ENCODE measurements around the gene DNER.
"Not testable (repeated sequence)": the region's sequence is repeated elsewhere in the genome, so short reads cannot be mapped to it uniquely, and the experiment has no call there.

The DNER gene

GRCh38 chr2:229348128-229348527 lies 366.2 kb downstream of the DNER start:
- no peak for DNase-seq (ENCODE audit: extremely low read depth in 1 of 2, low read depth in 1 of 2)

DNA sequence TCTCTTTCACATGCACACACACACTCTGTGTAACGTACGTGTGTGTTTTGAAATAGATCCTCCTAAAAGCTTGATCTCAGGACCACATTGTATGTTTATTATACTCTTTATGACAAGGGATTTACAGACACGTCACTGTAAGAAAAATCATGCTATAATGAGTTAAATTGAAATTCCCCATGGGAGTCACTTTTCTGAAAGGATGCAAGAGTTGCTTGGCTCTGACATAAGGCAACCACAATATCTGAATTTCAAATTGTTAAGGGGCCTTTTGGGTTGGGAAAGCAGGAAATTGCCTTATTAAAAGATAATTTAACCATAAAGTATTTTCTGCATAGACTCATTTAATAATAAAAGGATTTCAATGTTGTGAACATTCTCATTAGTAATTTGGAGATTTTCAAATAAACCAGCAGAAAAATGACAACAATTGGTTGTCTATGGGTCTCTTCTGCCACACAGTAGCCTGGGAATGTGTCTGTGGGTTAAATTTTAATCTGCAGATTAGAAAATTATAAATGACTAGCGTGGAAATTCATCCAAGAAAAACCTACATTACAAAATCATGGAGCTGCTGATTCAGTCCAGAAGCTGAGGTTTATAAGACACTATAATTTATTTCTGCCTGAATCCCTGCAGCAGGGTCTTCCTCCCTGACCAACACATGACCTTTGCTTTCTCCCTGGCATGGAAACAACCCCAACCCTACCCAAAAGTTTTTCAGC lies 367.4 kb downstream of the DNER start:
- no peak for DNase-seq (ENCODE audit: extremely low read depth in 1 of 2, low read depth in 1 of 2)

DNA sequence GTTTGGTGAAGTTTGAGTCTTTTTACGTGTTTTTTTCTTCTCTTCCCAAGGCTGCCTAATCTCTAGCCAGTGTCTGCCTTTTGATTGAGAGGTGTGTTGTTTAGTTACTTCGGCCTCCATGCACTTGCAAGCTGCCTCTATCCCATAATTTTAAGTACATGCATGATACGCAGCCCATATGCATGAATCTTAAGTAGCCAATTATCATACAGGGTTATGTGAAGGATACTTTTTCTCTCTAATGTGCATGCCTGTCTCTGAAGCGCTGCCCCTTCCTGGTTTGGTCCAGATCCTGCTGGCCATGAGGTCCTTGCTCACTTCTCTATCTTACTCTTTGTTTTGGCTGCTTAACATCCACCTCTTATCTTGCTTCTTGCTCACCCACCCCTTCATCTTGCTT lies 369.4 kb downstream of the DNER start:
- no peak for DNase-seq (ENCODE audit: extremely low read depth in 1 of 2, low read depth in 1 of 2)

- DNase-seq (ENCODE audit: extremely low read depth in 1 of 2, low read depth in 1 of 2) = no peak
These were observed 370.2 kb downstream of the DNER start for GRCh38 chr2:229344151-229344551.

GRCh38 chr2:229343661-229344060 lies 370.7 kb downstream of the DNER start:
- no peak for DNase-seq (ENCODE audit: extremely low read depth in 1 of 2, low read depth in 1 of 2)

DNA sequence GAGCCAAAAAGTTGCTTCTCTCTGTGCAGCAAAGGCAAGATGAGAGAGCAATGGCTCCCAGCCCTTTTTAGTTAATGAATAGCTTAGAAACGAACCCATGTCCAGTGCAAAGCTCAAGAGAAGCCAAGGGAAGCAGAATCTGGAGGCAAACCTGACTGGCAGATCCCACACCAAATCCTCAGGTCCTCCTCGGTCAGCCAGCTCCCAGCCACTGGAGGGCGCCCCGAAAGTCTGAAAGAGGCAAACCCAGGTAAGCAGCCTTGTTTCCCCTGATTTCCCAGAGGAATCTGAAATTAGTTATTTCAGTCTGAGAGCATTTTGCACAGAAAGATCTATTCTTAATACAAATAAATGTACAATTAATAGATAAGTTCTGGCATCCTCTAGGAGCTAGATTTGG lies 372.0 kb downstream of the DNER start:
- DNase-seq (ENCODE audit: extremely low read depth in 1 of 2, low read depth in 1 of 2) = no peak

DNA sequence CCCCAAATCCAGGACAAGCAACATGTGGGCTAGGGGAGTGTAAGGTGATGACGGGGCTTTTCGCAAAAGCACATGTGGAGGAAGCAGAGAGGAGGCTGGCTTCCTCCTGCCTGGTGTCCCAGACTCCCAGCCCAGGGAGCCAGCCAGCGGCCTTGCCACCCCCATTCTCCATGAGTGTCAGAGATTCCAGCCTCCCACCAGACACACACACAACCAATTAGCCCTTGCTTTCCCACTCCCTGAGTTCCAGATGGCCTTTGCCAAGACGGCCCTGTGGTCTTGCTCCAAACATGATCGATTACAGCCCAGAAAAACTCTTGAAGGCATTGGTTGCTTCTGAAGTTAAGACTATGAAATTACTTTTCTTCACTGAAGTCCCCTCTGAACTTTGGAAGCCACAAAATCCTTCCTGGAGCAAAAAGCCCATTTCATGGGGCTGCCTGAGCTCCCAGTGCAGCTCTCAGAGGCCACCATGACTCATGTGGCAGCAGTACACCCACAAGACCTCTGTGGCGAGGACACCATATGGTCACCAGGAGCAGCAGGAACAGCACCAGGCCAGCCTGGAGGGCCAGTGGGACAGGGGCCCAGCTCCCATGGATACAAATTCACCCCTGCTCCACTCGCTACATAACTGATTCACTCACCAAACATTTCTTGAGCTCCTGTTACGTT lies 374.1 kb downstream of the DNER start:
- DNase-seq (ENCODE audit: extremely low read depth in 1 of 2, low read depth in 1 of 2) = no peak

DNA sequence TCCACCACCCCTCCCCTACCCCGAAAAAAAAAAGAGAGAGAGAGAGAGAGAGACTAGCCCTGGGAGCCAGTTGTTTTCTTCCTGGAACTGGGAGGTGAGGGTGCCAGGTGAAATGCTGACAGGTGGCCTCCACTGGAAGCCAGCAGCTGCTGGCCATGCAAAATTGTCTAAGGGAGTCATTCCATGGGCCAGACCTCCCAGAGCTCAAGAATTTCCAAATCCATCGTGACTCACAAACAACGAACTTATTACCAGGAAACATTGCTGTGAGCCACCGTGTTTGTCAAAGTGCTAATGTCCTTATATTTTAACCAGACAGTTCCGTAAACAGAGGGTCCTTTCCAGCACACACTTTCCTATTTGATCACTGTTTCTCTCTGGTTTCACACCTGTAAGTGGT lies 374.7 kb downstream of the DNER start:
- no peak for DNase-seq (ENCODE audit: extremely low read depth in 1 of 2, low read depth in 1 of 2)

DNA sequence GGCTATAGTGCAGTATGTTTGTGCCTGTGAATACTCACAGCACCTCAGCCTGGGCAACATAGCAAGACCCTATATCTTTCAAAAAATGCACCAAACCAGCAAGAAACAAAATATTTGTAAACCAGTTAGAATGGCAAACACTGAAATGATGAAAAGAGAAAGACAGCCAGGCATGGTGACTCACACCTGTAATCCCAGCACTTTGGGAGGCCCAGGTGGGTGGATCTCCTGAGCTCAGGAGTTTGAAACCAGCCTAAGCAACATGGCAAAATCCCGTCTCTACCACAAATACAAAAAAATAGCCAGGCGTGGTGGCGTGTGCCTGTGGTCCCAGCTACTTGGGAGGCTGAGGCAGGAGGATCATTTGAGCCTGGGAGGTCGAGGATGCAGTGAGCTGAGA lies 375.2 kb downstream of the DNER start:
- not testable (repeated sequence) for DNase-seq (ENCODE audit: extremely low read depth in 1 of 2, low read depth in 1 of 2)

- DNase-seq (ENCODE audit: extremely low read depth in 1 of 2, low read depth in 1 of 2) = no peak
These were observed 378.4 kb downstream of the DNER start for GRCh38 chr2:229335877-229336346.

- DNase-seq (ENCODE audit: extremely low read depth in 1 of 2, low read depth in 1 of 2) = no peak
These were observed 379.0 kb downstream of the DNER start for GRCh38 chr2:229335330-229335729.

DNA sequence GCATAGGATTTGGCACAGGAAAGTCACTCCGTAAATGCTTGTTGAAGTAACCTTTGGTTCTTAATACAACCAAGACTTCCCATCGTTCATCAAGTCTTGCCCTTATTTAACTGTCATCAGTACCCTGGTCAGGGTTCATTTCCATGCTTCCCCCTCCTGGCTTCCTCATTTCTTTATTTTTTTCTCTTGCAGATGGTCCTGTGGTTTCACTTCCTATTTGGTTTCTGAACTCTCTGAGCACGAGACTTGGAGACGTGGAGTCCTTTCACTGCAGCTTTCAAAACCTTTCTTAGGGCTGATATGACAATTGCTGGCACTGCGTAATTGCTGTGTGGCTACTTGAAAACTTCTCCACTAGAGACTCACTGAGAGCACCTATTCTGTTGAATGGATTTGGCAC lies 383.4 kb downstream of the DNER start:
- no peak for DNase-seq (ENCODE audit: extremely low read depth in 1 of 2, low read depth in 1 of 2)

- no peak for DNase-seq (ENCODE audit: extremely low read depth in 1 of 2, low read depth in 1 of 2)
These were observed 394.8 kb downstream of the DNER start for GRCh38 chr2:229319558-229319957.

DNA sequence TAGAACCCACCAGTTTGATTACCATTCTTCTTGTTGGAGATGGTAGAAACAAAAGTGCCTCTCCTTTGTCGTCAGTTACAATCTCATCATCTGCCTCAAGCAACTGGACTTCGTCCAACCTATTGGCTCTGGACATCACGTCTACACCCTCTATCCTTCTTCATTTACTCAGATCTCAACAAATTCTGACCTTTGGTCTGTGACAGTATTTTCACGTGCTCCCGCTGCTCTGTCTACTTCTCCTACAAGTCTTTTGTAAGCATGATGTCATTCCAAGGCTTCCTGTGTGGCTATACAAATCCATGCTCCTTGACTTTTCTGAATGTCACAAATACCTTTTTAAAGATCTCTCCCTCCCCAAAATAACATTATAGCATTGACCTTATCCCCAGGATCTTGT lies 400.2 kb downstream of the DNER start:
- DNase-seq (ENCODE audit: extremely low read depth in 1 of 2, low read depth in 1 of 2) = no peak

GRCh38 chr2:229313591-229313990 lies 400.8 kb downstream of the DNER start:
- DNase-seq (ENCODE audit: extremely low read depth in 1 of 2, low read depth in 1 of 2) = no peak
